ENCODE data around the gene PDE6G.

PDE6G gene
- total RNA-seq, result 0.07 to 0.94 reads per million in 2 donors

DNA sequence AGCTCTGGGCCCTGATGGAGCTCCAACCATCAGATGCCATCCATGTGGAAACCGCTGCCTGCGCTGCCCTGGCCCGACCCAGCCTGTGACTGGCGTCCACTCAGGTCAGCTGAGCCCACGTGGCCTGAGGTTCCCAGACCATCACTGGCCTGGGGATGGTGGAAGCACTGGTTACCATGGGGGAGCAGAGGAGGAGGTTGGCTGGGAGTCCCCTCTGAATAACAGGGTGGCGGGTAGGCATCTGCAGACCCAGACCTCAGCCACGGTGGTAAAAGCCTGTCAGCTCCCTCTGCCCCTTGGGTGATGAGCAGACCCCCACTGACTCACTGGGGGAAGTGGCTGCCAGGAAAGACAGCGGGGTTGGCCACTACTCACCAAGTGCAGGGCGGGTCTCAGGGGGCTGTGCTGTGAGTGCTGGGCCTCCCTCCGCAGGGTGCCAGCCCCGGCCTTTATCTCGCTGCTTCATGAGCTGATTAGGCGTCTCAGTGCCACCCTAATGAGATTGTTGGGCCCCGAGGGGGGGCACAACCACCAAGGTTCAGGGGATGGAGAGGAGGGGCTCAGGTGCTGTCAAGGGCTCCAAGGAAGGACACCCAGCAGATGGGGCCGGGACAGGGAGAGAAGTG is at the start of gene PDE6G:
TSS of gene PDE6G (minus strand) at position 425 of the 626 bp plus-strand sequence. CDS start 3,237 bp downstream, outside the sequence.
- DNase-seq, result no peak

- DNase-seq, result no peak
These were observed 49.3 kb upstream of the PDE6G start for GRCh38 chr17:81705518-81706231.

DNA sequence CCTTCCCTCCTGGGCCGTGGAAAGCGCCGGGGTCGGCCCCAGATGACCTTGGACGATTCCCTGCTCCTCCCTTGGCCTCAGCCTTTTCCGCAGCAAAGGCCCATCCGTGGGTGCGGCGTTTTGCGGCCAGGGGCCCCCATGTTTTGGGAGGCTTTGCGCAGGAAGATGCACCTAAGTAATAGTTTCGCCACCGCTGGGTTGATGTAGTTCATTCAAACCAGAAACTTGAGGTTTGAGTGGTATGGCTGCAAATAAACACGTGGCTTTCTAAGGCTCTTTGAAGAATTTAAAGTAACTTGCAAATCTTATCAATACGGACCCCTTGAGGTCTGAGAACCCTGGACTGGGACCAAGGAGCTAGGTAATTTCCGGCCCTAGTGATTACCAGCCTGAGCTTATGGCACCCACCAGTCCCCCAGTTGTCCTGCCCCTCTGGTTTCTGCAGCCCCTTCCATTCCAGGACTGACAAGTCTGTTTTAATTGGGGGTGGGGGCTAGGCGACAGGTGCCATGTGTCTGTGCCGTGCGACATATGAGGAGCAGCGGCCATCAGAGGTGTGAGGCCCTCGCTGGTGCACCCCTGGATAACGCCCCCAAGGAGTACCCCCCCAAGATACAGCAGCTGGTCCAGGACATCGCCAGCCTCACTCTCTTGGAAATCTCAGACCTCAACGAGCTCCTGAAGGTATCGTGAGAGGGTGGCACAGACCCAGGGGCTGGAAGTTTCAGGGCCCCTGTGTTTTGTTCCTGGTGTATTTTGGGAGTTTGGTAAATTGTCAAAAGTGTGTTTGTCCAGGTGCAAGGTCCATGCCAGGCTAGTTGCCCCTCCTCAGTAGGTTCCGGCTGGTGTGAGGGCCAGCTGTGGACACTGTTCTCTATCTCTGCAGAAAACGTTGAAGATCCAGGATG is 47.7 kb upstream of the PDE6G start:
- peak in 2 of 5 experiments; percentile 34 to 52 for DNase-seq

- peak; percentile 72 to 91 (median 81) for DNase-seq
These were observed 46.8 kb upstream of the PDE6G start, which contains the start of gene MRPL12 for GRCh38 chr17:81702934-81703746. Gene MRPL12 (plus strand): TSS chr17:81703367. CDS start chr17:81703502, 135 bp downstream.

DNA sequence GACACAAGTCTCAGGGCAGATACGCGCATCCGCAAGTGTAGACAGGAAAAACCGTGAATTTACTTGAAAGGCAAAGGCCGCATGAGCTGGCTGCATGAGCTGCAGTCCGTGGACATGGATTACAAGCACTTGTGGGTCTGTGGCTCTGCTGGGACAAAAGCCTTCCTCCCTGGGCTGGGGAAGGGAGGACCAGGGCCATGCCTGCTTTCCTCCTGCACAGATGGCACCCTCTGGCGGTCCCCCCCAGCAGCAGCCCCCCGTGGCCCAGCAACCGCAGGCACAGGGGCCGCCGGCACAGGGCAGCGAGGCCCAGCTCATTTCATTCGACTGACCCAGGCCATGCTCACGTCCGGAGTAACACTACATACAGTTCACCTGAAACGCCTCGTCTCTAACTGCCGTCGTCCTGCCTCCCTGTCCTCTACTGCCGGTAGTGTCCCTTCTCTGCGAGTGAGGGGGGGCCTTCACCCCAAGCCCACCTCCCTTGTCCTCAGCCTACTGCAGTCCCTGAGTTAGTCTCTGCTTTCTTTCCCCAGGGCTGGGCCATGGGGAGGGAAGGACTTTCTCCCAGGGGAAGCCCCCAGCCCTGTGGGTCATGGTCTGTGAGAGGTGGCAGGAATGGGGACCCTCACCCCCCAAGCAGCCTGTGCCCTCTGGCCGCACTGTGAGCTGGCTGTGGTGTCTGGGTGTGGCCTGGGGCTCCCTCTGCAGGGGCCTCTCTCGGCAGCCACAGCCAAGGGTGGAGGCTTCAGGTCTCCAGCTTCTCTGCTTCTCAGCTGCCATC is 45.1 kb upstream of the PDE6G start:
- peak in 1 of 5 experiments; percentile 47 for DNase-seq

GRCh38 chr17:81700353-81701287 is 44.3 kb upstream of the PDE6G start:
- DNase-seq, result no peak

- no peak for DNase-seq
These were observed 41.1 kb upstream of the PDE6G start for GRCh38 chr17:81697261-81698044.

DNA sequence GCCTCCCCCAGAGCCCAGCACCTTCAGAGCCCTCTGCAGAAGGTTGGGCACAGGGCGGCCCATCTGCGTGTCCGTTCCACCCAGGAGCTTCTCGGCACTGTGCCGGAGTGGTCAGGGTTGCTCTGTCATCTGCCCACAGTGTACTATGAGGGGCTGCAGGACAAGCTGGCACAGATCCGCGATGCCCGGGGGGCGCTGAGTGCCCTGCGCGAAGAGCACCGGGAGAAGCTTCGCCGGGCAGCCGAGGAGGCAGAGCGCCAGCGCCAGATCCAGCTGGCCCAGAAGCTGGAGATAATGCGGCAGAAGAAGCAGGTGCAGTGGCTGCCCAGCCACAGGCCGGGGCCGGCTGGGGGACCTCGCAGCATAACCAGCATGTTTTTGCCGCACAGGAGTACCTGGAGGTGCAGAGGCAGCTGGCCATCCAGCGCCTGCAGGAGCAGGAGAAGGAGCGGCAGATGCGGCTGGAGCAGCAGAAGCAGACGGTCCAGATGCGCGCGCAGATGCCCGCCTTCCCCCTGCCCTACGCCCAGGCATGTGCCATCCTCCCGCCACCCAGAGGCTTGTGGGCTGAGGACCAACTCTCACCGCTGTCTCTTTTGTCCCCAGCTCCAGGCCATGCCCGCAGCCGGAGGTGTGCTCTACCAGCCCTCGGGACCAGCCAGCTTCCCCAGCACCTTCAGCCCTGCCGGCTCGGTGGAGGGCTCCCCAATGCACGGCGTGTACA is 40.0 kb upstream of the PDE6G start:
- no peak for DNase-seq

GRCh38 chr17:81695801-81696200 is 39.5 kb upstream of the PDE6G start:
- DNase-seq, result no peak

- no peak for DNase-seq
These were observed 38.9 kb upstream of the PDE6G start for GRCh38 chr17:81695211-81695610.

GRCh38 chr17:81694810-81695209 is 38.5 kb upstream of the PDE6G start:
- no peak for DNase-seq

DNA sequence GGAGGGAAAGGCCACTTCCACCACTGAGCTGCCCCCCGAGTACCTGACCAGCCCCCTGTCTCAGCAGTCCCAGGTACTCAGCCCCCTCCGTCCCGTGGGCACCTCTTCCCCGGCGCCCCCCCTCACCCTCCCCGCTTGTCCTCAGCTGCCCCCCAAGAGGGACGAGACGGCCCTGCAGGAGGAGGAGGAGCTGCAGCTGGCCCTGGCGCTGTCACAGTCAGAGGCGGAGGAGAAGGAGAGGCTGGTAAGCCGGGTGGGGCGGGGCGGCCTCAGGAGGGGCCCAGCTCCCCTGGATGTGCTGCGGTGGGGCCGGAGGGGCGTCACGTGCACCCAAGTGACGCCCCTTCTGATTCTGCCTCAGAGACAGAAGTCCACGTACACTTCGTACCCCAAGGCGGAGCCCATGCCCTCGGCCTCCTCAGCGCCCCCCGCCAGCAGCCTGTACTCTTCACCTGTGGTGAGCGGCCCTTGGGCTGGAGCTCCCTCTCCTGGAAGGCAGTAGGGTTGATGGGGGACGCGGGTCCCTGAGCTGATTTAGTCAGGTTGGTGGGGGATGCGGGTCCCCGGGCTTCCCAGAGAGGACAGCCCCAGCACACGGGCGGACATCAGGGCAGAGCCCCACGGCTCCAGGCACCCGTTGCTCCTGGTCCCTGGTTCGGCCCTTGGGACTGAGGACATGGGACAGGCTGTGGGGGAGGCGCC is 37.3 kb upstream of the PDE6G start:
- no peak for DNase-seq

DNA sequence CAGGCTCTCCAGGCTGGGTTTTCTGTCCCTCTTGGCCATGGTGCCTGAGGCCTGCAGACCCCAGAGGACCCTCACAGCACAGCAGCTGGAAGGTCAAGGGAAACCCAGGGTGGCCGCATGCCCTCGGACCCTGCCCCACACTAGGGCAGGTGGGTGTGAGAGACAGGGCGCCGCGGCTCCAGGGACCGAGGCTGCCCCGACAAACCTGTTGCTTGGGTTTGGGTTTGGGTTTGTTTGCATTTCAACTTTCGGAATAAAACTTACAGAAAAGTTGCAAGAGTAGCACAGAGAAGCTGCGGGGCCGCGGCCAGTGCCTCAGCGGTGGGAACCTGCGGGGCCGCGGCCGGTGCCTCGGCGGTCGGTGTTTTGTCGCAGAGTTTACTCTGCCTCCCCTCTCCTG is 35.3 kb upstream of the PDE6G start:
- DNase-seq, result no peak

DNA sequence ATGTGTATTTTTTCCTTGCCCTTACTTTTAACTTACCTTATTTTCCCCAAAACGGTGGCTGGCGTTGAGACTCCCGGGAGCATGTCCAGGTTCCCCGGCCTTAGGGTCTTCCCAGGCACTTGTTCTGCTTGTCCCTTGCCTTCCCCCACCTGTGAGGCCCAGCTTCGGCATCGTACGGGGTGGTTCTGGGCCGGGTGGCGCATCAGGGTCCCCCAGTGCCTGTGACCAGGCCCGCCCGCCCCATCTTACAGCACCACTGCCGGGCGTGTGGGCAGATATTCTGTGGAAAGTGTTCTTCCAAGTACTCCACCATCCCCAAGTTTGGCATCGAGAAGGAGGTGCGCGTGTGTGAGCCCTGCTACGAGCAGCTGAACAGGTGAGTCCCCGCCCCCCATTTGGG is 34.9 kb upstream of the PDE6G start:
- DNase-seq, result no peak

DNA sequence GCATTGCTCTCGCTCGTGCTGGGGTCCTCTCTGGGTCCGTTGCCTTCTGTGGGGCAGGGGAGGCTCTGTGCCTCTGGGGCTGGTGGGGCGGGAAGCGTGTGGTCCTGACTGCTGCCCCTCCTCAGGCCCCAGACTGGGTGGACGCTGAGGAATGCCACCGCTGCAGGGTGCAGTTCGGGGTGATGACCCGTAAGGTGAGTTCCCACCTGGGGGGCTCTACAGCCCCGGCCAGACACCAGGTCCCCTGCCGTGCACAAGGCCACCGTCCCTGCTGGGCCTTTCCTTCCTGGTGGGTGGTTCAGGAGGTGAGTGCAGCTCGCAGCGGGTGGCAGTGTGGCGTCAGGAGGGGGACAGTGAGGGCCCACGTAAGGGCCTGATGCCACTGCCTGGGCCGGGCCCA is 34.2 kb upstream of the PDE6G start:
- no peak for DNase-seq

- DNase-seq, result no peak
These were observed 33.7 kb upstream of the PDE6G start for GRCh38 chr17:81690066-81690465.

- no peak for DNase-seq
These were observed 32.3 kb upstream of the PDE6G start for GRCh38 chr17:81688616-81689015.

Data from T-helper 2 cell (primary cell).